22Rv1 (cell line): ENCODE results near the gene CEP41.

Source experiments
- H3K27ac ChIP-seq: fragments of 450-650 bp; 2 replicates; pipeline ENCODE4 v1.5.1; 2017
- ZFX ChIP-seq: fragments of 450-650 bp; IDR thresholded peaks from 2 replicates; pipeline ENCODE4 v1.6.1; 2017; ENCODE audit warnings: antibody characterized with exemption, borderline replicate concordance
- TF ChIP-seq, protein P1 (sequence below): fragments of 450-650 bp; IDR thresholded peaks from 2 replicates; pipeline ENCODE4 v1.5.1; 2017; ENCODE audit warnings: mild to moderate bottlenecking

Gene CEP41

DNA sequence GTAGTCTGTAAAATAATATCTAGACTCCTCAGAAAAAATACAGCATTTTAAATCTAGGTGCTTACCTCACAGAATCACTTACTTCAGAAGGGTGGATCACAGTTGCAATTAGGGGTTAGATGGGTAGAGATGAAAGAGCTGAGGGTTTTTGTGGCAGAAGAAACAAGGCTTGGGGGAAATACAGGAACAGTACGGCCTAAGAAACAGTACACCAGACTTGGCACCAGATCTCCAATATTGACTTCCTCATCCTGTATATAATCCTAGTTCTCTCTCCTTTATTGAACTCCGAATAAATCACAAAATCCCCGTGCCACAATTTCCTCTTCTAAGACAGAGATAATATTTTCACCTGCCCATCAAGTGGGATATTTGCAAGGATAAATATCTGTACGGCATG, 14.3 kb downstream of the CEP41 start:
- no peak overlapping the region for H3K27ac ChIP-seq
- TF ChIP-seq ZFX: no peak
- TF ChIP-seq, protein P1, sequence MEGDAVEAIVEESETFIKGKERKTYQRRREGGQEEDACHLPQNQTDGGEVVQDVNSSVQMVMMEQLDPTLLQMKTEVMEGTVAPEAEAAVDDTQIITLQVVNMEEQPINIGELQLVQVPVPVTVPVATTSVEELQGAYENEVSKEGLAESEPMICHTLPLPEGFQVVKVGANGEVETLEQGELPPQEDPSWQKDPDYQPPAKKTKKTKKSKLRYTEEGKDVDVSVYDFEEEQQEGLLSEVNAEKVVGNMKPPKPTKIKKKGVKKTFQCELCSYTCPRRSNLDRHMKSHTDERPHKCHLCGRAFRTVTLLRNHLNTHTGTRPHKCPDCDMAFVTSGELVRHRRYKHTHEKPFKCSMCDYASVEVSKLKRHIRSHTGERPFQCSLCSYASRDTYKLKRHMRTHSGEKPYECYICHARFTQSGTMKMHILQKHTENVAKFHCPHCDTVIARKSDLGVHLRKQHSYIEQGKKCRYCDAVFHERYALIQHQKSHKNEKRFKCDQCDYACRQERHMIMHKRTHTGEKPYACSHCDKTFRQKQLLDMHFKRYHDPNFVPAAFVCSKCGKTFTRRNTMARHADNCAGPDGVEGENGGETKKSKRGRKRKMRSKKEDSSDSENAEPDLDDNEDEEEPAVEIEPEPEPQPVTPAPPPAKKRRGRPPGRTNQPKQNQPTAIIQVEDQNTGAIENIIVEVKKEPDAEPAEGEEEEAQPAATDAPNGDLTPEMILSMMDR: no peak

DNA sequence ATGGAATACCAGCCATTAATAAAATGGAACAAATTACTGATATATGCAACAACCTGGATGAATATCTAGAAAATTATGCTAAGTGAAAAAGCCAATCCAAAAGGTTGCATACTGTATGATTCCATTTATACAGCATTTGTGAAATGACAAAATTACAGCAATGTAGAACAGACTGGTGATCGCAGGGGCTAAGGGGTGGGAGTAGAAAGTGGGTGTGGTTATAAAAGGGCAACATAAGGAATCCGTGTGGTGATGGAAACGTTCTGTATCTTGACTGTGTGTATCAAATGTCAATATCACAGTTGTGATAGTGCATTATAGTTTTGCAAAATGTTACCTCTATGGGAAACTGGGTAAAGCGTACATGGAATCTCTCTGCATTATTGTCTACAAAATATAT, 15.0 kb downstream of the CEP41 start:
- no peak overlapping the region for H3K27ac ChIP-seq
- TF ChIP-seq, protein P1: no peak
- no peak for TF ChIP-seq ZFX

DNA sequence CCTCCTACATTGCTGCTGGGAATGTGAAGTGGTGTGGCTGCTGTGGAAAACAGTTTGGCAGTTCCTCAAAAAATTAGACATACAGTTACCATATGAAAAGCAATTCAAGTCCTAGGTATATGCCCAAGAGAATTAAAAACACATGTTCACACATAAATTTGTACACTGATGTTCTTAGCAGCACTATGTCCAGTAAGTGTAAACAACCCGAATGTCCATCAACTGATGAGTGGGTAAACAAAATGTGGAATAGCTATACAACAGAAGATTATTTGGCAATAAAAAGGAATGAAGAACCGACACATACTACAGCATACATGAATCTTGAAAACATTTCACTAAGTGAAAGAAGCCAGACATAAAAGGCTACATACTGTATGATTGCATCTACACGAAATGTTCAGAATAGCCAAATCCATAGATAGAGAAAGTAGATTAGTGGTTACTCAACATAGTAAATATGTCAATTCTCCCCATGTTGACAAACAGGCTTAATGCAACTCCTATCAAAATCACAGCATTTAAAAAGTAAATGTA, 17.2 kb downstream of the CEP41 start:
- TF ChIP-seq, protein P1: no peak
- TF ChIP-seq ZFX: no peak
- H3K27ac ChIP-seq: no peak overlapping the region

DNA sequence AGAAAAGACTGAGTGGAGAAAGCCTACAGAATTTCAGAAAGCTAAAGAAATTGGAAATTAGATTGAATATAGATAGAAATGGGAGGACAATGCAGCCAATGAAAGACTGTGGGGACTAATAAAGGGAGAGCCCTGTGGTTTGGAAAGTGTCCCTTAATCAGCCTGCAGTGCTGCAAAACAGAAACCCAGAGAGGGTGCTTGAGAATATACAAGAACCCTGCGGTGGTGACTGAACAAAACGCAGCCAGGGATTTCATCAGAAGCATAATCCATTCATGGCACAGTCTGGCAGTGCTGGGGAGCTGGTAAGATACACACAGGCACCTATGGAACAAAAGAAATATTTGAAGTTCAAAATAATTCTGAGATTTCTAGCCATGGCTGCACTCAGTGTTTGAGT, 19.1 kb downstream of the CEP41 start:
- no peak overlapping the region for H3K27ac ChIP-seq
- TF ChIP-seq, protein P1: no peak
- TF ChIP-seq ZFX: no peak

DNA sequence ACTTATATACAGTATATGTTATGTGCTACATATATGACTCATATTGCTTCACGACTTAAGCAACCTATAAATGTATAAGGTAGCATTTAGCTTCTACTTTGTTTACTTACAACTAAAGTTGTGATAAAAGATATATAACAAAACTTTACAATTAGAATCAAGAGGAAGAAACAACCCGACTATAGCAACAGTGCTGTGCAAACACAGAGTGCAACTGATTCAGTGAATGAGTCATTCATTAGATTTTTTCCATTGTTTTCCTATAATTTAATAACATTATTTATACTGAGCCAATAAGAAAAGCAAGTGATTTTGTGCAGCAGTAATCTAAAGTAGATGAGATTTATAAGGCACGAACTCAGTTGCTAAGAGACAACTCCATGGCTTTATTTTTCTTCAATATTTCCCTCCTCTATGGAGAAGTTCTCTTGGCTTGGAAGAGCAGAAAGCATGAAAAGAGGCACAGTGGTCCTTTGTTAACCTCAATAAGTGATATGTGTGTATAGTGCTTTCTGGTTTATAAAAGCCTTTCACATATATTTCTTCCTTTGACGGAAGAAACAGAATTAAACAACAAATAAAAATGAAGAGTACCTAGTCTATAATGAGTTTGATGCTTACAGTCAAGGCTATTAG, 19.8 kb downstream of the CEP41 start:
- TF ChIP-seq, protein P1: no peak
- TF ChIP-seq ZFX: no peak
- H3K27ac ChIP-seq: no peak overlapping the region

DNA sequence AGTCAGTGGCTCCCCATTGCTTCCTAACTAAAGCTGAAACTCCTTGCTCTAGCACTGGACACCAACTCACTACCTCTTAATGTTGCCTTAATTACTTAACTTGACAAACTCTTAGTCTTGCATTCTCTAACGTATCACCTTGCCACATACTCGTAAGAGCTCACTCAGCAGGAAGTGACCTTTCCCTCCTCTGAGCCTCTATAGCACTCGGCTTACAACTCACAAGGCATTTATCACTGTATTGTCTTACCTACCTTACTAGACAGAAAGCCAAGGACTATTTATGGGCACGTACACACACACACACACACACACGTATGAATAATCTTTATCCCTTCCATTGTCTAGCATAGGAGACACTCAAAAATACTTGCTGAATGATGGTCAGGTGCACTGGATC, 21.2 kb downstream of the CEP41 start:
- no peak overlapping the region for H3K27ac ChIP-seq
- TF ChIP-seq ZFX: no peak
- TF ChIP-seq, protein P1: no peak

DNA sequence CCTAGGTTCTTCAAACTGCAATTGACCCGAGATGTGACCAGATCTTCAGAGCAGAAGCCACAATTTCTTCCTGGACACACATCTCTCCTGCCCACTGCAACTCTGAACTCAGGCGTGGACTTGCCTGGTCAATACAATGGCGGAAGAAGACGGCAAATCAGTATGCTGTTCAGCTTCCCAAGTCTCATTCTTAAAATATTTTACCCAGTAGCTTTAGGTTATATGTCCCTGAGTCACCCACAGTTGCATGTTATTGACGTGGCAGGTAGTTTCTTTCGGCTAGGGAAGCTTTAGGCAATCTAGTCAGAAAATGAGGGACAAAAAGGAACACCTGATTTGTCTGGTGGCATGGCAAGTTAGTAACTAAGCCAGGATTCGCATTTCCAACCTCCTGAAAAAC, 22.5 kb downstream of the CEP41 start:
- TF ChIP-seq, protein P1: no peak
- TF ChIP-seq ZFX: no peak
- H3K27ac ChIP-seq: no peak overlapping the region
